ENCODE measurements around the gene ZNF669.
"Not testable (repeated sequence)": the region's sequence is repeated elsewhere in the genome, so short reads cannot be mapped to it uniquely, and the experiment has no call there.

- TF ChIP-seq, protein P1, sequence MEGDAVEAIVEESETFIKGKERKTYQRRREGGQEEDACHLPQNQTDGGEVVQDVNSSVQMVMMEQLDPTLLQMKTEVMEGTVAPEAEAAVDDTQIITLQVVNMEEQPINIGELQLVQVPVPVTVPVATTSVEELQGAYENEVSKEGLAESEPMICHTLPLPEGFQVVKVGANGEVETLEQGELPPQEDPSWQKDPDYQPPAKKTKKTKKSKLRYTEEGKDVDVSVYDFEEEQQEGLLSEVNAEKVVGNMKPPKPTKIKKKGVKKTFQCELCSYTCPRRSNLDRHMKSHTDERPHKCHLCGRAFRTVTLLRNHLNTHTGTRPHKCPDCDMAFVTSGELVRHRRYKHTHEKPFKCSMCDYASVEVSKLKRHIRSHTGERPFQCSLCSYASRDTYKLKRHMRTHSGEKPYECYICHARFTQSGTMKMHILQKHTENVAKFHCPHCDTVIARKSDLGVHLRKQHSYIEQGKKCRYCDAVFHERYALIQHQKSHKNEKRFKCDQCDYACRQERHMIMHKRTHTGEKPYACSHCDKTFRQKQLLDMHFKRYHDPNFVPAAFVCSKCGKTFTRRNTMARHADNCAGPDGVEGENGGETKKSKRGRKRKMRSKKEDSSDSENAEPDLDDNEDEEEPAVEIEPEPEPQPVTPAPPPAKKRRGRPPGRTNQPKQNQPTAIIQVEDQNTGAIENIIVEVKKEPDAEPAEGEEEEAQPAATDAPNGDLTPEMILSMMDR (IDR thresholded peaks at IDR 0.05; ENCODE audit: low read depth, low read length) = not testable (repeated sequence)
- TF ChIP-seq POLR2A (IDR thresholded peaks at IDR 0.05; ENCODE audit: extremely low read depth, insufficient read length) = not testable (repeated sequence)
- TF ChIP-seq, protein P2, sequence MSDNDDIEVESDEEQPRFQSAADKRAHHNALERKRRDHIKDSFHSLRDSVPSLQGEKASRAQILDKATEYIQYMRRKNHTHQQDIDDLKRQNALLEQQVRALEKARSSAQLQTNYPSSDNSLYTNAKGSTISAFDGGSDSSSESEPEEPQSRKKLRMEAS (IDR thresholded peaks at IDR 0.05; ENCODE audit: low read depth, low read length) = not testable (repeated sequence)
These were observed 22.4 kb upstream of the ZNF669 start for GRCh38 chr1:247126601-247127000.
